Measurements from ENCODE around the gene COL21A1. TPM values are rescaled to one million over a fixed set of nuclear protein-coding genes. Genes with fewer than 3 reads are reported as not detected.

Gene COL21A1
- total RNA-seq, 1 experiment from 2014 or later = 1.8 TPM

DNA sequence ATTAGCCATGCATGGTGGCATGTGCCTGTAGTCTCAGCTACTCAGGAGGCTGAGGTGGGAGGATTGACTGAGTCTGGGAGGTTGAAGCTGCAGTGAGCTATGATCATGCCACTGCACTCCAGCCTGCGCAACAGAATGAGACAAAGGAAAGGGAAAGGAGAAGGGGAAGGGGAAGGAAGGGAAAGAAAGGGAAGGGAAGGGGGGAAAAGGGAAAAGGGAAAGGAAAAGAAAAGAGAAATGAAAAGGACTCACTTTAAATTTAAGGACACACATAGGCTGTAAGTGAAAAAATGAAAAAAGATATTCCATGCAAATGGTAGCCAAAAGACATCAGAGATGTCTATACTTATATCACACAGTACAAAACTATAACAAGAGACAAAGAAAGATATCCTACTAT is 74.2 kb downstream of the COL21A1 start:
- Histone ChIP-seq H3K23ac (ENCODE audit: insufficient read length, low read depth, low read length) (no peak overlapping the region), H3T11ph (ENCODE audit: low read length) (no peak overlapping the region), H2BK12ac (ENCODE audit: insufficient read length, low read depth, low read length) (no peak overlapping the region), H3K27me3 (ENCODE audit: insufficient read depth, low read length) (no peaks in the 10 kb centered on the region), H3K18ac (ENCODE audit: insufficient read length, low read depth, low read length) (no peak overlapping the region), H3K14ac (ENCODE audit: insufficient read depth, low read length) (no peak overlapping the region), H4K91ac (ENCODE audit: insufficient read length, low read depth, low read length) (no peak overlapping the region), H3K79me1 (ENCODE audit: insufficient read depth, low read depth, low read length, poor library complexity, severe bottlenecking) (no peaks in the 10 kb centered on the region), H2BK5ac (ENCODE audit: insufficient read length, low read length) (no peak overlapping the region), H2BK20ac (ENCODE audit: low read depth, low read length, poor library complexity, severe bottlenecking) (no peak overlapping the region), H2BK15ac (ENCODE audit: low read depth, low read length) (no peak overlapping the region), H3K9ac (ENCODE audit: extremely low read depth, insufficient read length, low read length) (no peak overlapping the region), H3K56ac (ENCODE audit: insufficient read length, low read depth, low read length) (no peak overlapping the region), H3K4me1 (ENCODE audit: insufficient read depth, low read length) (no peaks in the 10 kb centered on the region), H2AK5ac (ENCODE audit: insufficient read length, low read length) (no peak overlapping the region), H3K79me2 (ENCODE audit: insufficient read depth, low read length) (no peaks in the 10 kb centered on the region), H4K8ac (replicated peaks; ENCODE audit: insufficient read length, low read depth, low read length) (no peak overlapping the region), H4K20me1 (ENCODE audit: control insufficient read depth, insufficient read depth, insufficient read length) (no peaks in the 10 kb centered on the region), H3K23me2 (ENCODE audit: insufficient read length, low read depth, low read length, poor library complexity, severe bottlenecking) (no peaks in the 10 kb centered on the region), H3K27ac (ENCODE audit: insufficient read length, low read depth, low read length) (no peak overlapping the region), H4K5ac (ENCODE audit: insufficient read length, low read depth, low read length) (no peak overlapping the region), H3K4ac (ENCODE audit: low read depth, low read length) (no peak overlapping the region), H2BK120ac (ENCODE audit: low read depth, low read length, poor library complexity, severe bottlenecking) (no peak overlapping the region), H2AFZ (ENCODE audit: low read length) (no peak overlapping the region), H3K9me3 (ENCODE audit: control insufficient read depth, low read depth, low read length) (no peaks in the 10 kb centered on the region), H3K4me2 (ENCODE audit: insufficient read depth, insufficient read length, low read length) (no peak overlapping the region)
- no peak overlapping the region; a peak in 1 of 7 replicates for H3K27ac Mint-ChIP-seq
- H3K9me3 Mint-ChIP-seq = peaks cover 45 to 46% of the 10 kb centered on the region in 2 experiments
- no peak overlapping the region for H3K4me3 Mint-ChIP-seq
- H3K4me1 Mint-ChIP-seq = no peaks in the 10 kb centered on the region
- TF ChIP-seq, protein P1, sequence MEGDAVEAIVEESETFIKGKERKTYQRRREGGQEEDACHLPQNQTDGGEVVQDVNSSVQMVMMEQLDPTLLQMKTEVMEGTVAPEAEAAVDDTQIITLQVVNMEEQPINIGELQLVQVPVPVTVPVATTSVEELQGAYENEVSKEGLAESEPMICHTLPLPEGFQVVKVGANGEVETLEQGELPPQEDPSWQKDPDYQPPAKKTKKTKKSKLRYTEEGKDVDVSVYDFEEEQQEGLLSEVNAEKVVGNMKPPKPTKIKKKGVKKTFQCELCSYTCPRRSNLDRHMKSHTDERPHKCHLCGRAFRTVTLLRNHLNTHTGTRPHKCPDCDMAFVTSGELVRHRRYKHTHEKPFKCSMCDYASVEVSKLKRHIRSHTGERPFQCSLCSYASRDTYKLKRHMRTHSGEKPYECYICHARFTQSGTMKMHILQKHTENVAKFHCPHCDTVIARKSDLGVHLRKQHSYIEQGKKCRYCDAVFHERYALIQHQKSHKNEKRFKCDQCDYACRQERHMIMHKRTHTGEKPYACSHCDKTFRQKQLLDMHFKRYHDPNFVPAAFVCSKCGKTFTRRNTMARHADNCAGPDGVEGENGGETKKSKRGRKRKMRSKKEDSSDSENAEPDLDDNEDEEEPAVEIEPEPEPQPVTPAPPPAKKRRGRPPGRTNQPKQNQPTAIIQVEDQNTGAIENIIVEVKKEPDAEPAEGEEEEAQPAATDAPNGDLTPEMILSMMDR (conservative IDR thresholded peaks at IDR 0.05) = no peak
- no peak for DNase-seq
- H3K27me3 Mint-ChIP-seq (ENCODE audit: low read depth) = no peaks in the 10 kb centered on the region
- WGBS (ENCODE audit: extremely low coverage, insufficient read length, low lambda C conversion rate) = no CpG with 5 or more reads among the region's 1 CpG
- H3K36me3 Mint-ChIP-seq (ENCODE audit: insufficient read depth in 1 of 3, low read depth in 3 of 3) = peaks cover 9 to 28% (median 14%) of the 10 kb centered on the region in 3 experiments
